Measurements from ENCODE around the gene SH2D3C.

DNA sequence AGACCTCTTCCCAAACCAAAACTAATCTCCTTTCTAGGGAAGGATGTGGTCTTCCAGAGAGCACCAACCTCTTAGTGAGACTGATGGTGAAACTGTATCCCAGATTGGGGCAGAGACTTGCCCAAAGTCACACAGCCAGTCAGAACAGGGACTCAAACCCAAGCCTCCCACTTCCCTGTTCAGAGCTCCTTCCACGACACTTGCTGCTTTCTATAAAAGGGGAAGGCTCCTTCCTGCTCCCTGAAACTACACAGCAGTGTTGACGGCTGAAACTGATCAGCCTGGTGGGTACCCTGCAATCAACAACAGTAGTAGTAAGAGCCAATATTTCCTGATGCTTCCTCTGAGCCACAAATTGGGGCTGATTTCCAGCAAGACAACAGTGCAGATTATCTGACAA, 44.9 kb downstream of the SH2D3C start:
- TF ChIP-seq HINFP (tag; conservative IDR thresholded peaks at IDR 0.05; ENCODE audit: low read depth) (no peak), EZH2 (IDR thresholded peaks at IDR 0.05; ENCODE audit: borderline replicate concordance, low read depth, low read length) (no peak), FOXK1 (CRISPR knock-in tag; IDR thresholded peaks at IDR 0.05; ENCODE audit: borderline replicate concordance) (no peak), CBX2 (IDR thresholded peaks at IDR 0.05; ENCODE audit: insufficient read depth, low read length, poor library complexity, severe bottlenecking) (no peak), ZNF217 (CRISPR knock-in tag; IDR thresholded peaks at IDR 0.05) (no peak), NR3C1 (CRISPR knock-in tag; IDR thresholded peaks at IDR 0.05) (no peak), MED1 (CRISPR knock-in tag; IDR thresholded peaks at IDR 0.05; ENCODE audit: borderline replicate concordance) (no peak), KLF10 (CRISPR knock-in tag; IDR thresholded peaks at IDR 0.05) (no peak)

Measured in K562 (cell line).